GM19239 (cell line): ENCODE results near the gene FLII.
A peak's percentile ranks its signal among the peaks of the same experiment; 100 is the strongest.
"Not testable (repeated sequence)": the region's sequence is repeated elsewhere in the genome, so short reads cannot be mapped to it uniquely, and the experiment has no call there.

ENCODE experiments used
- DNase-seq: peaks from one replicate; pipeline ENCODE4 v3.0.0; 2011; ENCODE audit warnings: low spot score; ENCODE audit not compliant: insufficient read length
- FAIRE-seq: peaks from 2 replicates; lab custom pipeline; 2011; peaks lifted over from hg19 to GRCh38; lab: Jason Lieb, UNC

The FLII gene

GRCh38 chr17:18225121-18225641, 33.4 kb downstream of the FLII start, which contains the start of gene LLGL1:
Gene LLGL1 (plus strand): TSS chr17:18225635. CDS start chr17:18225683, 48 bp downstream.
- FAIRE-seq (peak; percentile 85), DNase-seq (peak; percentile 100)

- FAIRE-seq: no peak
- DNase-seq: no peak
These were observed 34.0 kb downstream of the FLII start for GRCh38 chr17:18224387-18225120.

- FAIRE-seq (no peak), DNase-seq (no peak)
These were observed 34.5 kb downstream of the FLII start for GRCh38 chr17:18224053-18224386.

- DNase-seq: no peak
- FAIRE-seq: no peak
These were observed 39.7 kb downstream of the FLII start for GRCh38 chr17:18218756-18219415.

GRCh38 chr17:18217412-18218015, 41.0 kb downstream of the FLII start:
- DNase-seq (peak; percentile 88), FAIRE-seq (peak; percentile 91)

- DNase-seq, FAIRE-seq: not testable (repeated sequence)
These were observed 41.6 kb downstream of the FLII start for GRCh38 chr17:18216906-18217305.

GRCh38 chr17:18213666-18214270, 44.8 kb downstream of the FLII start:
- DNase-seq (no peak), FAIRE-seq (no peak)

GRCh38 chr17:18208092-18208491, 50.4 kb downstream of the FLII start:
- FAIRE-seq: no peak

GRCh38 chr17:18206962-18207361, 51.6 kb downstream of the FLII start:
- DNase-seq: no peak
- FAIRE-seq: no peak

More at GRCh38 chr17:18208092-18208491, 50.4 kb downstream of the FLII start:
- no peak for DNase-seq

GRCh38 chr17:18205861-18206260, 52.7 kb downstream of the FLII start:
- FAIRE-seq (no peak), DNase-seq (no peak)

- FAIRE-seq: no peak
These were observed 55.2 kb downstream of the FLII start for GRCh38 chr17:18203308-18203707.

GRCh38 chr17:18201108-18201507, 57.4 kb downstream of the FLII start:
- peak; percentile 8 for FAIRE-seq
- DNase-seq: no peak

More at GRCh38 chr17:18203308-18203707, 55.2 kb downstream of the FLII start:
- DNase-seq: no peak

GRCh38 chr17:18198530-18198929, 60.0 kb downstream of the FLII start:
- DNase-seq (no peak), FAIRE-seq (no peak)

- FAIRE-seq: no peak
- DNase-seq: no peak
These were observed 60.9 kb downstream of the FLII start for GRCh38 chr17:18197535-18198194.

- DNase-seq: no peak
- no peak for FAIRE-seq
These were observed 63.3 kb downstream of the FLII start for GRCh38 chr17:18195246-18195645.
